GM06990 (cell line): ENCODE data around the gene MANEAL.

ENCODE experiments used
- DNase-seq: peaks from one replicate; pipeline ENCODE4 v3.0.0-alpha.2; 2011; ENCODE audit not compliant: insufficient read length; ENCODE audit errors: extremely low read depth
- H3K27me3 ChIP-seq: replicated peaks from 2 replicates; pipeline ENCODE4 v1.6.0; 2011; ENCODE audit warnings: low read length; ENCODE audit not compliant: control insufficient read depth, insufficient read depth
- H3K36me3 ChIP-seq: 2 replicates; pipeline ENCODE4 v1.5.1; 2011; ENCODE audit warnings: low read length; ENCODE audit not compliant: control insufficient read depth, insufficient read depth
- H3K4me3 ChIP-seq: replicated peaks from 2 replicates; pipeline ENCODE4 v1.5.1; 2011; ENCODE audit warnings: low read depth, mild to moderate bottlenecking, control low read depth, low read length
- TF ChIP-seq, protein P1 (sequence below): IDR thresholded peaks from 2 replicates; pipeline ENCODE4 v1.5.1; 2011; ENCODE audit warnings: low read length, control low read depth, mild to moderate bottlenecking, inconsistent platforms; ENCODE audit not compliant: insufficient read depth, poor library complexity, severe bottlenecking

The MANEAL gene

DNA sequence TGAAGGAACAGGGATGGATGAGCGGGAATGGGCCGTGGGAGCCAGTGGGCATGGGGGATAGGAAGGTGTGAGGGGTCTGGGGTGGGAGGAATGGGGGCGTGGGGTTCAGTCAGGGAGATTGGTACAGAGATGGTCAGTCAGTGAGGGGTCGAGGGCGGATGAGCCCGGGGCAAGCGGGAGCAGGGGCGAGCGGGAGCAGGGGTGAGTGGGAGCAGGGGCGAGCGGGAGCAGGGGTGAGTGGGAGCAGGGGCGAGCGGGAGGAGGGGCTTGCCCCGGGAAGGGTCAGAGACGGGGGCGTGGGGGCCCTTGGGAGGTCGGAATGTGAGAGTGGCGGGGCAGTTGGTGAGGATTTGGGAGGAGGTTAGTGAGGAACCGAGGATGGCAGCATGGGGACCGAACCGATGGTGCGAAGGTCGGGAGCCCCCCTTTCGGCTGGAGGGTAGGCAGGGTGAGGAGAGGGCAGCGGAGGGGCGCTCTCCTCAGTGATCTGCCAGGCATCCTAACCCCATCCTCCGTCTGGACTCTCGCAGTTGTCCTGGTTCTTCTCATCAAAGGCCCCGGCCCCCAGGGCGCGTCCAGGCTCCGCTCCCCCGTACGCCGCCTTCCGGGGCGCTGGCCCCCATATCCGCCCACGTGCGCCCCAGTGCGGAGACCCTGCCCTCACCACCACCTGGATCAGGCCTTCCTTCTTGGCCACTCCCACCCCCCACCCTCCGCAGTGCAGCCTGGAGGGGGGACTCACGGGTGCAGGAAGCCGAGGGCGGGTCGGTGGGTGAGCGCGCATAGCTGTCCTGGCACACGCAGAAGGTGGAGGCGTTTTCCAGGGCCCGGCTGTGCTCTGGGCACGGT lies 40.0 kb upstream of the MANEAL start:
- peak overlapping the region; percentile 30; the same call in 1 of the 2 replicates for H3K4me3 ChIP-seq
- no peak for DNase-seq
- H3K36me3 ChIP-seq: no peaks in the 10 kb centered on the region
- peaks cover 5% of the 10 kb centered on the region for H3K27me3 ChIP-seq
- TF ChIP-seq, protein P1, sequence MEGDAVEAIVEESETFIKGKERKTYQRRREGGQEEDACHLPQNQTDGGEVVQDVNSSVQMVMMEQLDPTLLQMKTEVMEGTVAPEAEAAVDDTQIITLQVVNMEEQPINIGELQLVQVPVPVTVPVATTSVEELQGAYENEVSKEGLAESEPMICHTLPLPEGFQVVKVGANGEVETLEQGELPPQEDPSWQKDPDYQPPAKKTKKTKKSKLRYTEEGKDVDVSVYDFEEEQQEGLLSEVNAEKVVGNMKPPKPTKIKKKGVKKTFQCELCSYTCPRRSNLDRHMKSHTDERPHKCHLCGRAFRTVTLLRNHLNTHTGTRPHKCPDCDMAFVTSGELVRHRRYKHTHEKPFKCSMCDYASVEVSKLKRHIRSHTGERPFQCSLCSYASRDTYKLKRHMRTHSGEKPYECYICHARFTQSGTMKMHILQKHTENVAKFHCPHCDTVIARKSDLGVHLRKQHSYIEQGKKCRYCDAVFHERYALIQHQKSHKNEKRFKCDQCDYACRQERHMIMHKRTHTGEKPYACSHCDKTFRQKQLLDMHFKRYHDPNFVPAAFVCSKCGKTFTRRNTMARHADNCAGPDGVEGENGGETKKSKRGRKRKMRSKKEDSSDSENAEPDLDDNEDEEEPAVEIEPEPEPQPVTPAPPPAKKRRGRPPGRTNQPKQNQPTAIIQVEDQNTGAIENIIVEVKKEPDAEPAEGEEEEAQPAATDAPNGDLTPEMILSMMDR: no peak

DNA sequence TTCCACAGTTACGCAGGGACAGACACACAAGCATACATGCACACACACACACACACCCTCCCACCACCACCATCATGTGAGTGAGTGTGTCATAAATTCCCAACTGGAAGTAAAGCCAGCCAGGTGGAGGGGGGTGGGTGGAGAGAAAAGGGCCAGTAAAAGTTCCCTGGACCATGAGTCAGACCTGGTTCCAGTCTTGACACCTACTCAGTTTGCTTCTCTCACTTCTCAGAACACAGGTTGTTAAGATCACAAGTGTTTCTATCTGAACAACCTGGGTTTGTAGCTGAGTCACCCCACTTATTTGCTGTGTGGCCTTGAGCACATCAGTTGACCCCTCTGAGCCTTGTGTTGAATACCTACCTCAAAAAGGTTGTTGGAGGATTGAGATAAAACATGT lies 38.4 kb upstream of the MANEAL start:
- H3K27me3 ChIP-seq: peaks cover 5% of the 10 kb centered on the region
- no peaks in the 10 kb centered on the region for H3K36me3 ChIP-seq
- TF ChIP-seq, protein P1: no peak
- no peak overlapping the region for H3K4me3 ChIP-seq
- DNase-seq: no peak

DNA sequence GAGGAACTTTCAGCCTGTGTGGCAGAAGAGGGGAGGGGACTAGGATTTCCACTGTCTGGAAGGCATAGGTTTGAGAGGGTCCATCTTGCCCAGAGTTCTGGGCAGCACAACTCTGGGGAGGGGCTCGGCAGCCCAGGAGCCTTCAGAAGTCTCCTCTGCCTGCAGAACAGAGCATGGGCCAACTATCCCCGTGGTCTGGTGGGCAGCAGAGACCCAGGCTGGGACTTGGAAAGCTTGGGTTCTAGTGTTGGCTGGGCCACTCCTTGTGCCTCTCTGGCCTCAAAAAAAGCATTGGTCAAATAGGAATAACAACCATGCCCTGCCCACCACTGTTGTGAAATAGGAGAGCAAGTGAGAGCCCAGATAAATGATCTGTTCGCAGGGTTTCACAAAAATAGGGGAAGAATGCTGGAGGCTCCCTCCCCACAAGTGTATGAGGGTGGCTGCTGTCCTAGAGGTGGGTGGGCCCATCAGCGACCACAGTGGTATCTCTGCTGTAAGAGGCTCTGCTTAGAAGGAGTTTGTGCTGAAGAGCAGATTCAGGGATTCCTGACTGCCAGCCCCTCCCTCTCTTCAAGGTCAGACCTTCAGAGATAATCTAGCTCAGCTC lies 37.6 kb upstream of the MANEAL start:
- H3K4me3 ChIP-seq: no peak overlapping the region
- H3K27me3 ChIP-seq: peaks cover 5% of the 10 kb centered on the region
- TF ChIP-seq, protein P1: no peak
- H3K36me3 ChIP-seq: no peaks in the 10 kb centered on the region
- DNase-seq: no peak

DNA sequence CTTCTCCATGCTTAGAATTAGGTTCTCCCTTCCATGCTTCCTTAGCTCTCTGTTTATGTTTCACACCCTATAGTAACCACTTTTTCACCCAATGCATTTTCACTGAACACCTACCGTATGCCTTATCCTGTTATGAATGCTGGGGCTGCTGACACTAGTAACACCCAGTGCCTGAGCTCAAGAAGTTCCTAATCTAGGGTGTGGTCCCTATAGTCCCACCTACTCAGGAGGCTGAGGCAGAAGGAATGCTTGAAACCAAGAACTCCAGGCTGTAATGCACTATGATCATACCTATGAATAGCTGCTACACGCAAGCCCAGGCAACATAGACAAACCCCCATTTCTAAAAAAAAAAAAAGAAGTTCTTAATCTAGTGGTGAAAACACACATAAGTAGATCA lies 34.2 kb upstream of the MANEAL start:
- TF ChIP-seq, protein P1: no peak
- Histone ChIP-seq H3K27me3 (no peaks in the 10 kb centered on the region; the same call in none of the 2 replicates), H3K36me3 (no peaks in the 10 kb centered on the region), H3K4me3 (no peak overlapping the region)
- DNase-seq: no peak

DNA sequence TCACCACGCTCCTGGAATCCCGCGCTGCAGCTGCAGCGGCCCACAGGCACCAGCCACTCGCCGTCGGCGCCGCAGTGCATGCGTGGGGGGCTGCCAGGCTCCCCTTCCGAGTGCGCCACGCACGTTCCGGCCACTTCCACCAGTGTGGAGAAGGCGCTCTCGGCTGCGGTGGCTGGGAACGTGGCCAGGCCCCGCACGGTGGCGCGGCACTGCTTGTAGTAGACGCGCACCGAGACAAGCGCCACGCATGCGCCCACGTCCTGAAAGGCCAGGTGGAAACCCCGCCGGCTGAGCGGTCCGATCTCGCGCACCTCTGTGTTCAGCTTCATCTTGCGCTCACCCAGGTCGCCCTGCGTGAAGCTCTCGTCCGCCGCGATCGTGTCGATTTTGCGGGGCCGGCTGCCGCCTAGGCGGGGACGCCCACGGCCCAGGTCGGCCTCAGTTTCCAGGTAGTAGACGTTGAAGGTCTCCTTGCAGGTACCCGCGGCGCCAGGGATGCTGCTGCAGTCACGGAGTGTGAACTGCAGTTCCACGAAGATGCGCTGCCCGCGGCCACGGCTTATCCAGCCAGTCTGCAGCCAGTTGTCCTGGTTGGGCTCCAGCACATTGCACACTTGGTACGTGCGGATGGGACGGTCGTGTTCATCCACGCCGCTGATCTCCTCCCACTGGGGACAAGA lies 32.1 kb upstream of the MANEAL start:
- H3K36me3 ChIP-seq: no peaks in the 10 kb centered on the region
- TF ChIP-seq, protein P1: no peak
- no peak for DNase-seq
- peaks cover 6% of the 10 kb centered on the region for H3K27me3 ChIP-seq
- H3K4me3 ChIP-seq: no peak overlapping the region
